HG02885 (cell line): ENCODE results near the gene TBC1D22A.

ENCODE experiments used
- ATAC-seq: cut with Tn5 transposase; IDR thresholded peaks from one replicate; pipeline ENCODE4 v1.9.1; 2021; ENCODE audit warnings: mild to moderate bottlenecking; ENCODE audit not compliant: unreplicated experiment, poor library complexity

The TBC1D22A gene

GRCh38 chr22:46996595-46997310 lies 234.3 kb downstream of the TBC1D22A start:
- ATAC-seq, result no peak

GRCh38 chr22:46997311-46997970 lies 235.0 kb downstream of the TBC1D22A start:
- ATAC-seq, result no peak

DNA sequence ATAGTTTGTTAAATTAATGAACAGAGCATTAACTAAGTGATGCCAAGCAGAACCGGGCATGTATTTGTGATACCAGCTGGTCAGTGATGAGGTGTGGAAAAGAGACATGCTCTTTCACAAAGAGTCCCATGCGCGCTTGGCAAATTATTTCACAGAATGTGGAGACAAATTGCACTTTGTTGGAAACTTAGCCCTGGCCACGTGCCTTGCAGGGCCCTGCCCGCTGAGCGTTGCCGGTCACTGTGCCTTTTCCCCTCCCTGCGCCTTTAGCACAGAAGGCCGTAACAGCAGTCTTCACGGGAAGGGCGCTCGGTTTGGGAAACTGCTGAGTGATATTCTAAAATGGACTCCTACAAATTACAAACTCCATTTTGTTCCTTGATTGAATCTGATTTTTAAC lies 235.9 kb downstream of the TBC1D22A start:
- no peak for ATAC-seq

DNA sequence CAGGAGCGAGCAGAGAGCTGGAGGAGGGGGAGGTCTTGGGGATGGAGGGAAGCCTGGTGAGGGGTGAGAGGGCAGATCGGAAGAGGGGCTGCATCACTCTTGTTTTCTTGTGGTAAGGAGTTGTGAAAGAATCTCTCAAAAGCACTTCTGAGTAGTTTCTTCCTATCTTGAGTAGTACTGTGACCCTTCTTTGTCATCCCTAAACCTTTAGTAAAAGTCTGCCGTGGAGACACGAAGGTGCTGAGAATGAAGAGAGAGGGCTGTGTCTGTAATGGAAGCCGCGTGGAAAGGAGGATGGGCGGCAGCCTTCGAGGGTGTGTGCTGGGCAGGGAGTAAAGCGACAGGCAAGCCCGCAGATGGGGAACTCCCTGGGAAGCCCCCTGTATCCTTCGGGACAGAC lies 237.8 kb downstream of the TBC1D22A start:
- ATAC-seq, result no peak

DNA sequence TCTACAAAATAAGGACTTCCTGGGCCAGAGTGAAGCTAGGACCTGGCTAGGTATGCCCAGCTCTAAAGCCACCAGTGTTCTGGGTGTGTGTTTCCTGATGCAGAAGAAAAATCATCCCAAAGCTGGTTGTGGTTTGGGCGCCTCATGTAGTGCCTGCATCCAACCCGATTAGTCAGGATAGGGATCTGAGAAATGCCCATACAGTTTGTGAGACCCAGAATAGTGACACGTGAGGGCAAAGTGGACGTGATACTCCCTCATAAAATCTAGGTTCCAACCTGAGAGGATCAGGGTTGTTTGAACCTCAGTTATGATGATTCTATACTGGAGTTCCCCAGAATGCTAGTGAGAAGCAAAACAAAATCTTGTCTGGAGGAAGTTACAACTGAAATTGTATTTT lies 238.4 kb downstream of the TBC1D22A start:
- no peak for ATAC-seq

GRCh38 chr22:47001288-47001687 lies 238.8 kb downstream of the TBC1D22A start:
- no peak for ATAC-seq

DNA sequence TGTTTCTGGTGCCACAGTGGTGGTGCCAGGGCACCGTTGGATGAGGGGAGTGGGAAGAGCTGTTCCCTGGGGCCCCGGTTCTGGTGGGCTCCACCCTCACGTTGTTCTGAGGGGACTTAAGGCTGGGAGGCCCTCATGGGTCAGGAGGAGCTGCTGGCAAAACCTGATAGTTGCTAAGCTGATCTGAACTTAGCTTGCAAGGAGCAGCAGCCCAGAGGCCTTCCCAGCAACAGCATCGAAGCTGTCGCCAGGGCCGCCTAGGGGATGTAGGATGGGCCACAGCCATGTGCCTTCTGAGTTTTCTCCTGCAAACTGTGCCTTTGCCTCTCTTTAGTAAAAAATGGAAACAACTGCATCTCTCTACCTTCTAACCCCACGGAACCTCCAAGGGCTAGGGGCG lies 240.2 kb downstream of the TBC1D22A start:
- no peak for ATAC-seq

- ATAC-seq, result no peak
Measured at GRCh38 chr22:47005506-47006408, 243.3 kb downstream of the TBC1D22A start.

DNA sequence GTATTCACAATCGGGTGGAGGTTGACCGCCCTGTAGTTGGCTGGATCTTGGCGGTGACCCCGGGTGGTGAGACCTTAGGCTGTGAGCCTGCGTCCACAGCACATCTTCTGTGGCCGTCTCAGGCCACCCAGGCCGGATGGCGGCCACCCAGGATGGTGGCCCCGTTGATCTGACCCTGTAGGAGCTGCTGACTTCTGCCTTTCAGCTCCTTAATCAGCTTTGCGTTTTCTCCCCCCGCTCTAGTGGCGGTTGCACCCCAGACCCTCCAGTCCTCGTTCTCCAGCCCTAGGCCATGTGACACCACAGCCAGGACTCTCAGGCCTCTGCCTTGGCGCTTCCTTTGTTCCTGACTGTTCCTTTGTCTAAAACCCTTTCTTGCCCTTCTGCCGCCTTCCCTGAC lies 244.0 kb downstream of the TBC1D22A start:
- ATAC-seq, result no peak

DNA sequence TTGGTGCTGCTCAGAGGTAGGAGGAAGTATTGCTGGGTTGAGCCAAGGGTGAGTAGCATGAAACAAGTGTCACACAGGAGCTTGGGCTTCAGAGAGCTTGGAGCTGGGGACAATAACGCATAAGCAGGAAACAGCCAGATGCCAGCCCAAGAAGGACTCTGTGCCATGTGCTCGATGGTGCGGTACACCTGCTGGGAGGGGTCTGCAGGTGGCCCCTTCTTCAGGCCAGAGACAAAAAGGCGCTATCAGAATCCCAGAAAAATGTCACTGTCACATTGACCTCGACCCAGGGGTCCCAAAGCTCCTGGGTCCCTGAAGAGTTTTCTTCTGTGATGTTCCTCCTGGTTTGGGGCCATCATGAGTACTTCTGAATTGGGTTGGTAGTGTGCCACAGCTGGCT lies 244.4 kb downstream of the TBC1D22A start:
- no peak for ATAC-seq

DNA sequence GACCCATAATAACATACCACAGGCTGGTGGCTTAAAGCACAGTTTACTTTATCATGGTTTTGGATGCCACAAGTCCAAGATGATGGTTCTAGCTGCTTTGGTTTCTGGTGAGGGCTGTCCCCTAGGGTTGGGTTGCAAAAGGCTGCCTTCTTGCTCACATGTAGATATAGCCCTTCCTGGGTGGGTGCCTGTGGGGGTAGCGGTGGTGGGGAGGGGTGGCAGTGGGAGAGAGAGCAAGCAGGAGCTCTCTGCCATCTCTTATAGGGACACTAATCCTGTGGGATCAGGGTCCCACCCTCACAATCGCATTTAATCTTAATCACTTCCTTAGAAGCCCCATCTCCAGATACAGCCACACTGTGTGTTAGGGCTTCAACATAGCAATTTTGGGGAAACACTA lies 245.0 kb downstream of the TBC1D22A start:
- ATAC-seq, result no peak

DNA sequence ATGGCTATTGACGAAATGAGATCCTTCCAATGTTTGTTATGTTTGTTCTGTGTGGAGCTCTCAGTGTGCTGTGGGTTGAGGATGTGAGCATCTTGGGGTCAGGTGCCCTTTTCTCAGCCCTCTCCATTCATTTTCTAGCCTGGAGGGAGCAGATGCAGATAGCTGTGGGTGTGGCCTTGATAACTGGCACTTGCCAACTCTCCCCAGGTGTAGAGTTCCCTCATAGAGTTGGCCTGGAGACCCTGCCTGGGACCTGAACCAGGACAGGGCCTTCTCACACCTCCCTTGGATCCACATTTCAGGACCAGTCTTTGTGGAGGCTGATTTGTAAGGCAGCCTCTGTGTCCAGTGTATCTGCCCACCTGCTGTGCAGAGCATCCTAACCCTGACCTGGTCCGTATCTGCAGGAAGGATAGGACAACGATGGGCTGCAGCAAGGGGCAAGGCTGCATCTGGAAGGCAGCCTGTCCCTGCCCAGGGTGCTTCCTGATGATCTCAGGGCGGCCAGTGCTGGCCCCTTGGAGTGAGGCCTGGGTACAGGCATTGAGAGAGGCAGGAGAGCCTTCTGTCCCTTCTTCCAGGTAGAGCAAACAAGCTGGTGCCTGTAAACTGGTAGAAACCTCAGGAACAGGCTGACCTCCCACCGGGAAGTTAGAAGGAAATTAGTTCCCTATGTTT lies 245.9 kb downstream of the TBC1D22A start:
- ATAC-seq, result no peak

DNA sequence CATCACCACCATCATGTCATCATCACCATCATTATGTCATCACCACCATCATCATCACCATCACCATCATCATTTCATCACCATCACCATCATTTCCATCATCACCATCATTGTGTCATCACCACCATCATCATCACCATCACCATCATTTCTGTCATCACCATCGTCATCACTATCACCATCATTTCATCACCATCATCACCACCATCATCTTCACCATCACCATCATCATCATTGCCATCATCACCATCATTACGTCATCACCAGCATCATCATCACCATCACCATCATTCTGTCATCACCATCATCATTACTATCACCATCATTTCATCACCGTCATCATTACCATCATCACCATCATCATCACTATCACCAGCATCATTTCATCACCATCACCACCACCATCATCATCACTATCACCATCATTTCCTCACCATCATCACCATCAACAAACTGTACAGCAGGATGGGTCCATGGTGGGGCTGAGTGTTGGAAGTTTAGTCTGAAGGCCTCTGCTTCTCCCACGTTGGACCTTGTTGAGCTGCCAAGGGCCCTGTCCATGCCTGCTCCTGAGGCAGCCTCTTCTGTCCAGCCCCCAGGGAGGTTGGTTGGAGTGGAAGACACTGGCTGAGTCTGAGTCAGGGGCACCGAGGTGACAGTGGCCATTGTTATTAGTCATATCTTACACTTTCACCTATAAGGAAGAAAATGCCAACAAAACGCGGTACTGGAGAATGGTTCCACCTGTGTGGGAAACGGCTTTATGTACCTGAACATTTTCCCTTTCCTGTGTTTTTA lies 247.1 kb downstream of the TBC1D22A start:
- ATAC-seq, result no peak

DNA sequence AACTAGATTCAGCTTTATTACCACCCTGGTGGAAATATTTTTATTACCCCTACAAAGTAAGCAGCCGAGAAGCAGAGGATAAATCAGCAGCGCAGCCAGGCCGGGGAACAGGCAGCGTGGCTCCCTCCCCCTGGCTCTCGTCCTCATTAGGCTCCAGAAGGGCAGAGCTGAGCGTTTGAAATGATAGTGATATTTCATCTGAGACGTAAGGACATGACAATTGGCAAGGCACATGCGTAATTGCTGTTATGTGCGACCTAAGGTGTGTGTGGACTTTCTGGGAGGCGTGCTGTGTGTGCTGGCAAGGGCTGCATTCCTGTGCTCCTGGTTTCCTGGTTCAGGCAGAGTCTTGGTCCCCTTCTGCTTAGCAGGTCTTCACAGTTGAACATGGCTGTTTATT lies 247.8 kb downstream of the TBC1D22A start:
- no peak for ATAC-seq

- ATAC-seq, result no peak
Measured at GRCh38 chr22:47011131-47011858, 248.8 kb downstream of the TBC1D22A start.

DNA sequence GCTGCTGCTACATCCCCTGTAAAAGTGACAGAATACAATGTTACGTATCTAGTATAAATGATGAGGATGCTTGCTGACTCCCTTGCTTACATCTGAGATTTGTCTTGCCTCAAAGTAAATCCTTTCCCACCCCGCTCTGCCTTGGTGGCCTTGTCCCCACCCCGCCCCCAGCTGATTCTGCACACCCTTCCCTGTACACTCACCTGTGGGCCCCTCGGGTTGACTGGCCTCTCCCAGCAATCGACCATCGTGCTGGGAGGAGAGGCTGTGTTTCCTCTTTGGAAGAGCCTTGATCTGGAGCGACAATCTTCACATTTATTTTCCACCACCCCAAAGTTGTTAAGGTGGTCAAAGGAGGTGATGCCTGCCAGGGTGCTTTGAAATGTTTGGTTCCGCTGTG lies 249.4 kb downstream of the TBC1D22A start:
- ATAC-seq, result no peak

DNA sequence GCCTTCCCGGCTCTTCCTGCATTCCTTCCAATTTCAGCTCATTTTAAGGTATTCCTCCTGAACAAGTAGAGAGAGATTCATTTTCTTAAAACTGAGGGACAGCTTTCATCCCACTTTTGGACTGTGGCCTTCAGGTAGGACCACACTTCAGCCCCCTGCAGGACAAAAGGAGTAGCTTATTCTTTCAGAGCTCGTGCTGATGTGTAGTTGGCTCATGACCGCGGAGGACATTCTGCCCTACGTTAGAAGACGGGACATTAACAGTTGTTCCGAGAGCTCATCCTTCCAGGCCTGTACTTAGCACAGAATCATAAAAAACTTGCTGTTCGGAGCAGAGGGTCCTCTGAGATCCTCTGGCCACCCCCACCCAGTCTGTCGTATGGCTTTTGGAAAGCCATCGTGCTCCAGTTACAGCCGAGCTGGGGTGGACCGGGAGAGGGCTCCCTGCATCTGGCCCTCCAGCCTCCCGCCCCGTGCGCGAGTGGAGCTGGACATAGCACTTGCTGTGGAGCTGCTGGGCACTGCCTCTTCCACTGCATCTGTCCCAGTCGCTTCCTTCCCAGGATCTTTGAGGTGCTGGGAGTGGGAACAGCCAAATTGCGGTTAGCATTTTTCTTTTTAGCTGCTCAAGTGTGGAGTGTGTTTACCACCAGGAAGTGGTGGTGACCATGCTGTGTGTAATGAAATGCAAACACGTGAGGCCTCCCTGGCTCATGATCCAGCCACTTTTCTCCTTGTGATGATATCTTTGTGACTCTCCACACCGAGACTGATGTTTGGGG lies 250.3 kb downstream of the TBC1D22A start:
- no peak for ATAC-seq

GRCh38 chr22:47013861-47014635 lies 251.6 kb downstream of the TBC1D22A start:
- ATAC-seq, result no peak
